ENCODE measurements around the gene CCDC89. TPM values are rescaled to one million over a fixed set of nuclear protein-coding genes. Genes with fewer than 3 reads are reported as not detected.

Gene CCDC89
- total and polyA plus RNA-seq, 10 of the 15 experiments (the other 5 are each of a cell fraction or from before 2014, with no cell fraction given): 0.11 to 0.15 TPM; not detected in 8

- Histone ChIP-seq H4K20me1 (ENCODE audit: control insufficient read depth, insufficient read depth) (no peaks in the 10 kb centered on the region), H3K9ac (ENCODE audit: control insufficient read depth, insufficient read depth, low read length) (no peak overlapping the region), H3K27me3 (replicated peaks in 1 of 2; ENCODE audit: control insufficient read depth in 2 of 2, insufficient read depth in 2 of 2, low read length in 1 of 2) (0 out of 4 replicates have a peak, but pooled peaks cover 0 to 5% of the 10 kb centered on the region in 2 experiments), H2AFZ (ENCODE audit: control insufficient read depth, low read depth, low read length) (no peak overlapping the region), H3K36me3 (ENCODE audit: control insufficient read depth in 2 of 2, insufficient read depth in 2 of 2, low read length in 1 of 2) (no peaks in the 10 kb centered on the region), H3K4me3 (no peak overlapping the region), H3K27ac (ENCODE audit: control insufficient read depth, insufficient read depth) (no peak overlapping the region), H3K4me1 (ENCODE audit: control insufficient read depth, insufficient read depth, low read length) (peaks cover 5% of the 10 kb centered on the region; the same call in 1 of the 2 replicates), H3K79me2 (ENCODE audit: control insufficient read depth, insufficient read depth, low read length) (no peaks in the 10 kb centered on the region), H3K9me3 (replicated peaks; ENCODE audit: control insufficient read depth, insufficient read depth, low read length) (no peaks in the 10 kb centered on the region; the same call in 2 of the 3 replicates), H3K4me2 (ENCODE audit: control insufficient read depth, insufficient read depth) (no peak overlapping the region)
- intact Hi-C loops (cut with micrococcal nuclease; ENCODE audit: unreplicated experiment) (no loop called here), in situ Hi-C loops (cut with MboI) (no loop called here)
- ChIA-PET CTCF (interaction anchor here (0.9 to 3.4 kb wide), 6 partner anchors 10 to 85 kb away, joined by 3 to 8 read pairs (median 4); partner anchors contain the start of gene CREBZF), POLR2A (interaction anchor here (0.6 to 1.7 kb wide), 2 partner anchors 54 to 245 kb away, joined by 3 to 4 read pairs; no protein-coding TSS in a partner anchor), SMC1A (ENCODE audit: uncharacterized antibody, unreplicated experiment) (interaction anchor here (0.6 to 1.9 kb wide), 5 partner anchors 10 to 53 kb away, joined by 3 to 5 read pairs (median 4); no protein-coding TSS in a partner anchor), RAD21 (ENCODE audit: unreplicated experiment) (no interaction called here)
- FAIRE-seq: no peak
- no TSS peak for BruUV-seq (replicated peaks)
- 93% methylated on average over 4 of the region's 4 CpGs for WGBS (ENCODE audit: insufficient coverage, insufficient replicate concordance, low lambda C conversion rate, missing lambda C conversion rate)
- no peak for ATAC-seq
- TF ChIP-seq POLR2AphosphoS5 (IDR thresholded peaks at IDR 0.05; ENCODE audit: low read length): no peak
- TF ChIP-seq FOS (IDR thresholded peaks at IDR 0.05; ENCODE audit: borderline replicate concordance, extremely low read depth, insufficient read length): no peak
- TF ChIP-seq, protein P1, sequence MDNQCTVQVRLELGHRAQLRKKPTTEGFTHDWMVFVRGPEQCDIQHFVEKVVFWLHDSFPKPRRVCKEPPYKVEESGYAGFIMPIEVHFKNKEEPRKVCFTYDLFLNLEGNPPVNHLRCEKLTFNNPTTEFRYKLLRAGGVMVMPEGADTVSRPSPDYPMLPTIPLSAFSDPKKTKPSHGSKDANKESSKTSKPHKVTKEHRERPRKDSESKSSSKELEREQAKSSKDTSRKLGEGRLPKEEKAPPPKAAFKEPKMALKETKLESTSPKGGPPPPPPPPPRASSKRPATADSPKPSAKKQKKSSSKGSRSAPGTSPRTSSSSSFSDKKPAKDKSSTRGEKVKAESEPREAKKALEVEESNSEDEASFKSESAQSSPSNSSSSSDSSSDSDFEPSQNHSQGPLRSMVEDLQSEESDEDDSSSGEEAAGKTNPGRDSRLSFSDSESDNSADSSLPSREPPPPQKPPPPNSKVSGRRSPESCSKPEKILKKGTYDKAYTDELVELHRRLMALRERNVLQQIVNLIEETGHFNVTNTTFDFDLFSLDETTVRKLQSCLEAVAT (IDR thresholded peaks at IDR 0.05): no peak
- TF ChIP-seq, protein P2, sequence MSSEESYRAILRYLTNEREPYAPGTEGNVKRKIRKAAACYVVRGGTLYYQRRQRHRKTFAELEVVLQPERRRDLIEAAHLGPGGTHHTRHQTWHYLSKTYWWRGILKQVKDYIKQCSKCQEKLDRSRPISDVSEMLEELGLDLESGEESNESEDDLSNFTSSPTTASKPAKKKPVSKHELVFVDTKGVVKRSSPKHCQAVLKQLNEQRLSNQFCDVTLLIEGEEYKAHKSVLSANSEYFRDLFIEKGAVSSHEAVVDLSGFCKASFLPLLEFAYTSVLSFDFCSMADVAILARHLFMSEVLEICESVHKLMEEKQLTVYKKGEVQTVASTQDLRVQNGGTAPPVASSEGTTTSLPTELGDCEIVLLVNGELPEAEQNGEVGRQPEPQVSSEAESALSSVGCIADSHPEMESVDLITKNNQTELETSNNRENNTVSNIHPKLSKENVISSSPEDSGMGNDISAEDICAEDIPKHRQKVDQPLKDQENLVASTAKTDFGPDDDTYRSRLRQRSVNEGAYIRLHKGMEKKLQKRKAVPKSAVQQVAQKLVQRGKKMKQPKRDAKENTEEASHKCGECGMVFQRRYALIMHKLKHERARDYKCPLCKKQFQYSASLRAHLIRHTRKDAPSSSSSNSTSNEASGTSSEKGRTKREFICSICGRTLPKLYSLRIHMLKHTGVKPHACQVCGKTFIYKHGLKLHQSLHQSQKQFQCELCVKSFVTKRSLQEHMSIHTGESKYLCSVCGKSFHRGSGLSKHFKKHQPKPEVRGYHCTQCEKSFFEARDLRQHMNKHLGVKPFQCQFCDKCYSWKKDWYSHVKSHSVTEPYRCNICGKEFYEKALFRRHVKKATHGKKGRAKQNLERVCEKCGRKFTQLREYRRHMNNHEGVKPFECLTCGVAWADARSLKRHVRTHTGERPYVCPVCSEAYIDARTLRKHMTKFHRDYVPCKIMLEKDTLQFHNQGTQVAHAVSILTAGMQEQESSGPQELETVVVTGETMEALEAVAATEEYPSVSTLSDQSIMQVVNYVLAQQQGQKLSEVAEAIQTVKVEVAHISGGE (CRISPR knock-in tag; IDR thresholded peaks at IDR 0.05): no peak
- TF ChIP-seq, protein P3, sequence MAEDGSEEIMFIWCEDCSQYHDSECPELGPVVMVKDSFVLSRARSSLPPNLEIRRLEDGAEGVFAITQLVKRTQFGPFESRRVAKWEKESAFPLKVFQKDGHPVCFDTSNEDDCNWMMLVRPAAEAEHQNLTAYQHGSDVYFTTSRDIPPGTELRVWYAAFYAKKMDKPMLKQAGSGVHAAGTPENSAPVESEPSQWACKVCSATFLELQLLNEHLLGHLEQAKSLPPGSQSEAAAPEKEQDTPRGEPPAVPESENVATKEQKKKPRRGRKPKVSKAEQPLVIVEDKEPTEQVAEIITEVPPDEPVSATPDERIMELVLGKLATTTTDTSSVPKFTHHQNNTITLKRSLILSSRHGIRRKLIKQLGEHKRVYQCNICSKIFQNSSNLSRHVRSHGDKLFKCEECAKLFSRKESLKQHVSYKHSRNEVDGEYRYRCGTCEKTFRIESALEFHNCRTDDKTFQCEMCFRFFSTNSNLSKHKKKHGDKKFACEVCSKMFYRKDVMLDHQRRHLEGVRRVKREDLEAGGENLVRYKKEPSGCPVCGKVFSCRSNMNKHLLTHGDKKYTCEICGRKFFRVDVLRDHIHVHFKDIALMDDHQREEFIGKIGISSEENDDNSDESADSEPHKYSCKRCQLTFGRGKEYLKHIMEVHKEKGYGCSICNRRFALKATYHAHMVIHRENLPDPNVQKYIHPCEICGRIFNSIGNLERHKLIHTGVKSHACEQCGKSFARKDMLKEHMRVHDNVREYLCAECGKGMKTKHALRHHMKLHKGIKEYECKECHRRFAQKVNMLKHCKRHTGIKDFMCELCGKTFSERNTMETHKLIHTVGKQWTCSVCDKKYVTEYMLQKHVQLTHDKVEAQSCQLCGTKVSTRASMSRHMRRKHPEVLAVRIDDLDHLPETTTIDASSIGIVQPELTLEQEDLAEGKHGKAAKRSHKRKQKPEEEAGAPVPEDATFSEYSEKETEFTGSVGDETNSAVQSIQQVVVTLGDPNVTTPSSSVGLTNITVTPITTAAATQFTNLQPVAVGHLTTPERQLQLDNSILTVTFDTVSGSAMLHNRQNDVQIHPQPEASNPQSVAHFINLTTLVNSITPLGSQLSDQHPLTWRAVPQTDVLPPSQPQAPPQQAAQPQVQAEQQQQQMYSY (CRISPR knock-in tag; IDR thresholded peaks at IDR 0.05): no peak
- DNase-seq (ENCODE audit: low read depth, low spot score): no peak
Observed at GRCh38 chr11:85679576-85679975, 6.4 kb downstream of the CCDC89 start.

Measured in GM12878 (cell line).